WTC11 (cell line): Measurements from ENCODE around the gene MIDN. TPM values are rescaled to one million over a fixed set of nuclear protein-coding genes. Genes with fewer than 3 reads are reported as not detected.
A peak's percentile ranks its signal among the peaks of the same experiment; 100 is the strongest.

Source experiments
- ATAC-seq: fragments of 200-7000 bp; cut with Tn5 transposase; 2 replicates; pipeline ENCODE4 v1.10.0; 2021; ENCODE audit warnings: mild to moderate bottlenecking, moderate library complexity
- CTCF ChIA-PET: fragments of 300-600 bp; sonication (Branson Sonifier 250); formaldehyde crosslinking; loops from one replicate; lab custom pipeline; 2021; ENCODE audit warnings: antibody characterized with exemption; lab: Charles Lee
- POLR2A ChIA-PET: fragments of 350-600 bp; sonication (Branson Sonifier 250); formaldehyde crosslinking; loops from one replicate; lab custom pipeline; 2021; ENCODE audit warnings: antibody characterized with exemption; lab: Charles Lee
- DNase-seq: peaks from one replicate; pipeline ENCODE4 v3.0.0; 2021; ENCODE audit warnings: low spot score
- H3K27ac Mint-ChIP-seq: 2 replicates; pipeline ENCODE4 v1.8.0; 2021; ENCODE audit warnings: mixed read lengths
- H3K27me3 Mint-ChIP-seq: 2 replicates; pipeline ENCODE4 v1.8.0; 2021; ENCODE audit warnings: low read depth, mild to moderate bottlenecking, moderate library complexity, mixed read lengths
- H3K36me3 Mint-ChIP-seq: 2 replicates; pipeline ENCODE4 v1.8.0; 2021; ENCODE audit warnings: mixed read lengths
- H3K4me1 Mint-ChIP-seq: 2 replicates; pipeline ENCODE4 v1.8.0; 2022; ENCODE audit warnings: mixed read lengths
- H3K4me3 Mint-ChIP-seq: 2 replicates; pipeline ENCODE4 v1.8.0; 2021; ENCODE audit warnings: mild to moderate bottlenecking, moderate library complexity, mixed read lengths
- H3K9me3 Mint-ChIP-seq: 2 replicates; pipeline ENCODE4 v1.8.0; 2021; ENCODE audit warnings: mixed read lengths
- CREB1 ChIP-seq: sonication (generic); formaldehyde crosslinking; IDR thresholded peaks from 2 replicates; pipeline ENCODE4 v1.8.0; 2023; ENCODE audit warnings: mild to moderate bottlenecking, missing genetic modification reagents
- CREM ChIP-seq: sonication (generic); formaldehyde crosslinking; IDR thresholded peaks from 2 replicates; pipeline ENCODE4 v1.8.1; 2022; ENCODE audit warnings: mild to moderate bottlenecking, missing genetic modification reagents, moderate library complexity
- EMX1 ChIP-seq: fragments of 250-450 bp; sonication (Bioruptor Pico); IDR thresholded peaks from 2 replicates; pipeline ENCODE4 v1.8.0; 2021; ENCODE audit warnings: mild to moderate bottlenecking
- ESRRA ChIP-seq: sonication (generic); formaldehyde crosslinking; IDR thresholded peaks from 2 replicates; pipeline ENCODE4 v1.8.1; 2022; ENCODE audit warnings: mild to moderate bottlenecking, missing genetic modification reagents, borderline replicate concordance
- ETV6 ChIP-seq: sonication (generic); formaldehyde crosslinking; IDR thresholded peaks from 2 replicates; pipeline ENCODE4 v1.8.1; 2022; ENCODE audit warnings: mild to moderate bottlenecking, missing genetic modification reagents
- HMGA2 ChIP-seq: fragments of 250-450 bp; sonication (Bioruptor Pico); IDR thresholded peaks from 2 replicates; pipeline ENCODE4 v1.4.0; 2021; ENCODE audit warnings: mild to moderate bottlenecking, moderate library complexity
- NR1H2 ChIP-seq: sonication (generic); formaldehyde crosslinking; IDR thresholded peaks from 2 replicates; pipeline ENCODE4 v1.9.0; 2021; ENCODE audit warnings: mild to moderate bottlenecking, moderate library complexity, missing genetic modification reagents
- PRRX2 ChIP-seq: fragments of 250-450 bp; sonication (Bioruptor Pico); IDR thresholded peaks from 2 replicates; pipeline ENCODE4 v1.8.0; 2021; ENCODE audit warnings: mild to moderate bottlenecking
- RELA ChIP-seq: sonication (generic); formaldehyde crosslinking; IDR thresholded peaks from 2 replicates; pipeline ENCODE4 v1.8.1; 2022; ENCODE audit warnings: missing genetic modification reagents, mild to moderate bottlenecking, borderline replicate concordance
- ZNF396 ChIP-seq: fragments of 250-450 bp; sonication (Bioruptor Pico); IDR thresholded peaks from 2 replicates; pipeline ENCODE4 v1.8.0; 2021; ENCODE audit warnings: mild to moderate bottlenecking, moderate library complexity, borderline replicate concordance
- ZNF423 ChIP-seq: fragments of 250-450 bp; sonication (Bioruptor Pico); IDR thresholded peaks from 2 replicates; pipeline ENCODE4 v2.1.2; 2022; ENCODE audit warnings: mild to moderate bottlenecking, moderate library complexity
- total RNA-seq: library from RNA; stranded (reverse); gene quantifications from 3 replicates; pipeline ENCODE4 v1.2.3, GENCODE V29; 2021
- TF ChIP-seq, protein P1 (sequence below): fragments of 250-450 bp; sonication (Bioruptor Pico); IDR thresholded peaks from 2 replicates; pipeline ENCODE4 v1.8.0; 2021; ENCODE audit warnings: mild to moderate bottlenecking
- TF ChIP-seq, protein P2 (sequence below): sonication (generic); formaldehyde crosslinking; IDR thresholded peaks from 2 replicates; pipeline ENCODE4 v1.8.1; 2023; ENCODE audit warnings: mild to moderate bottlenecking, missing genetic modification reagents, borderline replicate concordance
- TF ChIP-seq, protein P3 (sequence below): sonication (generic); formaldehyde crosslinking; IDR thresholded peaks from 2 replicates; pipeline ENCODE4 v1.8.0; 2022; ENCODE audit warnings: mild to moderate bottlenecking, missing genetic modification reagents
- TF ChIP-seq, protein P4 (sequence below): fragments of 250-450 bp; sonication (Bioruptor Pico); IDR thresholded peaks from 2 replicates; pipeline ENCODE4 v2.1.2; 2022; ENCODE audit warnings: mild to moderate bottlenecking, moderate library complexity
- TF ChIP-seq, protein P5 (sequence below): fragments of 250-450 bp; sonication (Bioruptor Pico); IDR thresholded peaks from 2 replicates; pipeline ENCODE4 v1.9.0; 2021; ENCODE audit warnings: moderate library complexity, mild to moderate bottlenecking, inconsistent platforms, borderline replicate concordance
- TF ChIP-seq, protein P6 (sequence below): sonication (generic); formaldehyde crosslinking; IDR thresholded peaks from 2 replicates; pipeline ENCODE4 v1.8.0; 2023; ENCODE audit warnings: missing genetic modification reagents, mild to moderate bottlenecking, borderline replicate concordance
- TF ChIP-seq, protein P7 (sequence below): fragments of 200-600 bp; IDR thresholded peaks from 2 replicates; pipeline ENCODE4 v1.8.0; 2022; ENCODE audit warnings: antibody characterized with exemption

The MIDN gene
- total RNA-seq, 1 experiment from 2014 or later = 189 TPM

DNA sequence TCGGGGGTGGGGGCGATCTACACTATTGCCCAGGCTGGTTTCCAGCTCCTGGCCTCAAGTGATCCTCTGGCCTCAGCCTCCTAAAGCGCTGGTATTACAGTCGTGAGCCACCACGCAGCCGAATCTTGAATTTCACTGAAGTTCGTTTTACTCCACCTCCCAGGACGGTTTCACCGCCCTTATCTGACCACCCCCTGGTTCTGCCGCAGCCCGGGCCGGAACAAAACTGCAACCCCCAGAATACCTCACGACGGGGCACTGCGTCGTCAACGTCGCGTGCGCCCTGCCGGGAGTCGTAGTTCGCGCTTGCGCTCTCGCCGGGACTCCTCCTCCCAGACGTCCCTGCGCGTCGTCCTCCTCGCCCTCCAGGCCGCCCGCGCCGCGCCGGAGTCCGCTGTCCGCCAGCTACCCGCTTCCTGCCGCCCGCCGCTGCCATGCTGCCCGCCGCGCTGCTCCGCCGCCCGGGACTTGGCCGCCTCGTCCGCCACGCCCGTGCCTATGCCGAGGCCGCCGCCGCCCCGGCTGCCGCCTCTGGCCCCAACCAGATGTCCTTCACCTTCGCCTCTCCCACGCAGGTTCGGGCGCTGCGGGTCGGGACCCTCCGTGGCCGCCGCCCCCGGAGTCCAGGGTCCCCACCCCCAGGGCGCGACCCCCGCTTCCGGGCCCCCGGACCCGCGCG, 6.8 kb upstream of the MIDN start, which contains the start of gene ATP5F1D (continued):
- TF ChIP-seq ZNF396 (CRISPR knock-in tag) (no peak), ESRRA (CRISPR knock-in tag) (0 out of 2 replicates have a peak, but pooled peaks have one; percentile 45), CREM (CRISPR knock-in tag) (peak; percentile 71; the same call in 1 of the 2 replicates)
- TF ChIP-seq, protein P1, sequence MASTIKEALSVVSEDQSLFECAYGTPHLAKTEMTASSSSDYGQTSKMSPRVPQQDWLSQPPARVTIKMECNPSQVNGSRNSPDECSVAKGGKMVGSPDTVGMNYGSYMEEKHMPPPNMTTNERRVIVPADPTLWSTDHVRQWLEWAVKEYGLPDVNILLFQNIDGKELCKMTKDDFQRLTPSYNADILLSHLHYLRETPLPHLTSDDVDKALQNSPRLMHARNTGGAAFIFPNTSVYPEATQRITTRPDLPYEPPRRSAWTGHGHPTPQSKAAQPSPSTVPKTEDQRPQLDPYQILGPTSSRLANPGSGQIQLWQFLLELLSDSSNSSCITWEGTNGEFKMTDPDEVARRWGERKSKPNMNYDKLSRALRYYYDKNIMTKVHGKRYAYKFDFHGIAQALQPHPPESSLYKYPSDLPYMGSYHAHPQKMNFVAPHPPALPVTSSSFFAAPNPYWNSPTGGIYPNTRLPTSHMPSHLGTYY = no peak
- TF ChIP-seq, protein P2, sequence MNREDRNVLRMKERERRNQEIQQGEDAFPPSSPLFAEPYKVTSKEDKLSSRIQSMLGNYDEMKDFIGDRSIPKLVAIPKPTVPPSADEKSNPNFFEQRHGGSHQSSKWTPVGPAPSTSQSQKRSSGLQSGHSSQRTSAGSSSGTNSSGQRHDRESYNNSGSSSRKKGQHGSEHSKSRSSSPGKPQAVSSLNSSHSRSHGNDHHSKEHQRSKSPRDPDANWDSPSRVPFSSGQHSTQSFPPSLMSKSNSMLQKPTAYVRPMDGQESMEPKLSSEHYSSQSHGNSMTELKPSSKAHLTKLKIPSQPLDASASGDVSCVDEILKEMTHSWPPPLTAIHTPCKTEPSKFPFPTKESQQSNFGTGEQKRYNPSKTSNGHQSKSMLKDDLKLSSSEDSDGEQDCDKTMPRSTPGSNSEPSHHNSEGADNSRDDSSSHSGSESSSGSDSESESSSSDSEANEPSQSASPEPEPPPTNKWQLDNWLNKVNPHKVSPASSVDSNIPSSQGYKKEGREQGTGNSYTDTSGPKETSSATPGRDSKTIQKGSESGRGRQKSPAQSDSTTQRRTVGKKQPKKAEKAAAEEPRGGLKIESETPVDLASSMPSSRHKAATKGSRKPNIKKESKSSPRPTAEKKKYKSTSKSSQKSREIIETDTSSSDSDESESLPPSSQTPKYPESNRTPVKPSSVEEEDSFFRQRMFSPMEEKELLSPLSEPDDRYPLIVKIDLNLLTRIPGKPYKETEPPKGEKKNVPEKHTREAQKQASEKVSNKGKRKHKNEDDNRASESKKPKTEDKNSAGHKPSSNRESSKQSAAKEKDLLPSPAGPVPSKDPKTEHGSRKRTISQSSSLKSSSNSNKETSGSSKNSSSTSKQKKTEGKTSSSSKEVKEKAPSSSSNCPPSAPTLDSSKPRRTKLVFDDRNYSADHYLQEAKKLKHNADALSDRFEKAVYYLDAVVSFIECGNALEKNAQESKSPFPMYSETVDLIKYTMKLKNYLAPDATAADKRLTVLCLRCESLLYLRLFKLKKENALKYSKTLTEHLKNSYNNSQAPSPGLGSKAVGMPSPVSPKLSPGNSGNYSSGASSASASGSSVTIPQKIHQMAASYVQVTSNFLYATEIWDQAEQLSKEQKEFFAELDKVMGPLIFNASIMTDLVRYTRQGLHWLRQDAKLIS (CRISPR knock-in tag) = no peak

DNA sequence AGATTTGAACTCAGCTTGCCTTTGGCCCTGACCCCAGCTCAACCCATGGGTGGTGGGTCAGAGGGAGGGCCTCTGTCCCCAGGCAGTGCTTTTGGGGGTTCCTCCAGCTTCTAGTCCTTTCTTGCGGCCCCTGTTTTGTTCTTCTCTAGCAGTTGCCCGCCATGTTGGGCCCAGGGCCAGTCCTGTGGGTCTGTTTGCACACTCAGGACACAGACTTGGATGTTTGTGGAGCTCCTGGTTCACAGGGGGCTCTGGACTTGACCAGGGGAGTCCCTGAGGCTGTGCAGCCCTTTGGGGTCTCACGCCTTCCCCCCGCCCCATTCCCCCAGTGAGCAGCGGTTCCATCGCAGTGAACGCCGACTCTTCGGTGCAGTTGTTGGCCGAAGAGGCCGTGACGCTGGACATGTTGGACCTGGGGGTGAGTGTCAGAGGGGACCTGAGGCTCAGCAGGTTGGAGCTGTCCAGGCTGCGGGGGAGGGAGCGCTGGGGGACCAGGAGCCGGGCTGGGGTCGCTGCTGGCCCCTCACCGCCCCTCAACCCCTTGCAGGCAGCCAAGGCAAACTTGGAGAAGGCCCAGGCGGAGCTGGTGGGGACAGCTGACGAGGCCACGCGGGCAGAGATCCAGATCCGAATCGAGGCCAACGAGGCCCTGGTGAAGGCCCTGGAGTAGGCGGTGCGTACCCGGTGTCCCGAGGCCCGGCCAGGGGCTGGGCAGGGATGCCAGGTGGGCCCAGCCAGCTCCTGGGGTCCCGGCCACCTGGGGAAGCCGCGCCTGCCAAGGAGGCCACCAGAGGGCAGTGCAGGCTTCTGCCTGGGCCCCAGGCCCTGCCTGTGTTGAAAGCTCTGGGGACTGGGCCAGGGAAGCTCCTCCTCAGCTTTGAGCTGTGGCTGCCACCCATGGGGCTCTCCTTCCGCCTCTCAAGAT, 4.4 kb upstream of the MIDN start:
- H3K36me3 Mint-ChIP-seq = no peaks in the 10 kb centered on the region
- H3K9me3 Mint-ChIP-seq = no peaks in the 10 kb centered on the region
- H3K27ac Mint-ChIP-seq = peak overlapping the region; percentile 80; the same call in 1 of the 2 replicates
- ATAC-seq (peak; percentile 43), DNase-seq (peak; percentile 93)
- CTCF ChIA-PET = interaction anchor here (0.5 to 9.7 kb wide), 84 partner anchors 8 to 996 kb away, joined by 3 to 648 read pairs (median 4); partner anchors contain the start of genes ARHGAP45, CIRBP, FAM174C and NDUFS7
- POLR2A ChIA-PET = interaction anchor here (0.5 to 3.4 kb wide), 11 partner anchors 9 to 780 kb away, joined by 3 to 37 read pairs (median 4); partner anchors contain the start of gene CIRBP
- TF ChIP-seq CREB1 = no peak
- TF ChIP-seq, protein P3, sequence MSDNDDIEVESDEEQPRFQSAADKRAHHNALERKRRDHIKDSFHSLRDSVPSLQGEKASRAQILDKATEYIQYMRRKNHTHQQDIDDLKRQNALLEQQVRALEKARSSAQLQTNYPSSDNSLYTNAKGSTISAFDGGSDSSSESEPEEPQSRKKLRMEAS (CRISPR knock-in tag) = 0 out of 2 replicates have a peak, but pooled peaks have one; percentile 37
- TF ChIP-seq ZNF423 (CRISPR knock-in tag) = no peak; the same call in 1 of the 2 replicates
- TF ChIP-seq PRRX2 (CRISPR knock-in tag) = no peak
- TF ChIP-seq RELA (CRISPR knock-in tag) = 0 out of 2 replicates have a peak, but pooled peaks have one; percentile 34
- TF ChIP-seq, protein P4, sequence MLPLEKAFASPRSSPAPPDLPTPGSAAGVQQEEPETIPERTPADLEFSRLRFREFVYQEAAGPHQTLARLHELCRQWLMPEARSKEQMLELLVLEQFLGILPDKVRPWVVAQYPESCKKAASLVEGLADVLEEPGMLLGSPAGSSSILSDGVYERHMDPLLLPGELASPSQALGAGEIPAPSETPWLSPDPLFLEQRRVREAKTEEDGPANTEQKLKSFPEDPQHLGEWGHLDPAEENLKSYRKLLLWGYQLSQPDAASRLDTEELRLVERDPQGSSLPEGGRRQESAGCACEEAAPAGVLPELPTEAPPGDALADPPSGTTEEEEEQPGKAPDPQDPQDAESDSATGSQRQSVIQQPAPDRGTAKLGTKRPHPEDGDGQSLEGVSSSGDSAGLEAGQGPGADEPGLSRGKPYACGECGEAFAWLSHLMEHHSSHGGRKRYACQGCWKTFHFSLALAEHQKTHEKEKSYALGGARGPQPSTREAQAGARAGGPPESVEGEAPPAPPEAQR (CRISPR knock-in tag) = no peak
- TF ChIP-seq, protein P5, sequence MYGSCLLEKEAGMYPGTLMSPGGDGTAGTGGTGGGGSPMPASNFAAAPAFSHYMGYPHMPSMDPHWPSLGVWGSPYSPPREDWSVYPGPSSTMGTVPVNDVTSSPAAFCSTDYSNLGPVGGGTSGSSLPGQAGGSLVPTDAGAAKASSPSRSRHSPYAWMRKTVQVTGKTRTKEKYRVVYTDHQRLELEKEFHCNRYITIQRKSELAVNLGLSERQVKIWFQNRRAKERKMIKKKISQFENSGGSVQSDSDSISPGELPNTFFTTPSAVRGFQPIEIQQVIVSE (CRISPR knock-in tag) = no peak
- no peak for TF ChIP-seq ETV6 (CRISPR knock-in tag)
- no peak for TF ChIP-seq HMGA2 (CRISPR knock-in tag)
- TF ChIP-seq EMX1 (CRISPR knock-in tag) = no peak
- TF ChIP-seq, protein P6, sequence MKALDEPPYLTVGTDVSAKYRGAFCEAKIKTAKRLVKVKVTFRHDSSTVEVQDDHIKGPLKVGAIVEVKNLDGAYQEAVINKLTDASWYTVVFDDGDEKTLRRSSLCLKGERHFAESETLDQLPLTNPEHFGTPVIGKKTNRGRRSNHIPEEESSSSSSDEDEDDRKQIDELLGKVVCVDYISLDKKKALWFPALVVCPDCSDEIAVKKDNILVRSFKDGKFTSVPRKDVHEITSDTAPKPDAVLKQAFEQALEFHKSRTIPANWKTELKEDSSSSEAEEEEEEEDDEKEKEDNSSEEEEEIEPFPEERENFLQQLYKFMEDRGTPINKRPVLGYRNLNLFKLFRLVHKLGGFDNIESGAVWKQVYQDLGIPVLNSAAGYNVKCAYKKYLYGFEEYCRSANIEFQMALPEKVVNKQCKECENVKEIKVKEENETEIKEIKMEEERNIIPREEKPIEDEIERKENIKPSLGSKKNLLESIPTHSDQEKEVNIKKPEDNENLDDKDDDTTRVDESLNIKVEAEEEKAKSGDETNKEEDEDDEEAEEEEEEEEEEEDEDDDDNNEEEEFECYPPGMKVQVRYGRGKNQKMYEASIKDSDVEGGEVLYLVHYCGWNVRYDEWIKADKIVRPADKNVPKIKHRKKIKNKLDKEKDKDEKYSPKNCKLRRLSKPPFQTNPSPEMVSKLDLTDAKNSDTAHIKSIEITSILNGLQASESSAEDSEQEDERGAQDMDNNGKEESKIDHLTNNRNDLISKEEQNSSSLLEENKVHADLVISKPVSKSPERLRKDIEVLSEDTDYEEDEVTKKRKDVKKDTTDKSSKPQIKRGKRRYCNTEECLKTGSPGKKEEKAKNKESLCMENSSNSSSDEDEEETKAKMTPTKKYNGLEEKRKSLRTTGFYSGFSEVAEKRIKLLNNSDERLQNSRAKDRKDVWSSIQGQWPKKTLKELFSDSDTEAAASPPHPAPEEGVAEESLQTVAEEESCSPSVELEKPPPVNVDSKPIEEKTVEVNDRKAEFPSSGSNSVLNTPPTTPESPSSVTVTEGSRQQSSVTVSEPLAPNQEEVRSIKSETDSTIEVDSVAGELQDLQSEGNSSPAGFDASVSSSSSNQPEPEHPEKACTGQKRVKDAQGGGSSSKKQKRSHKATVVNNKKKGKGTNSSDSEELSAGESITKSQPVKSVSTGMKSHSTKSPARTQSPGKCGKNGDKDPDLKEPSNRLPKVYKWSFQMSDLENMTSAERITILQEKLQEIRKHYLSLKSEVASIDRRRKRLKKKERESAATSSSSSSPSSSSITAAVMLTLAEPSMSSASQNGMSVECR (CRISPR knock-in tag) = 0 out of 2 replicates have a peak, but pooled peaks have one; percentile 62
- no peak for TF ChIP-seq NR1H2 (CRISPR knock-in tag)
- TF ChIP-seq, protein P7, sequence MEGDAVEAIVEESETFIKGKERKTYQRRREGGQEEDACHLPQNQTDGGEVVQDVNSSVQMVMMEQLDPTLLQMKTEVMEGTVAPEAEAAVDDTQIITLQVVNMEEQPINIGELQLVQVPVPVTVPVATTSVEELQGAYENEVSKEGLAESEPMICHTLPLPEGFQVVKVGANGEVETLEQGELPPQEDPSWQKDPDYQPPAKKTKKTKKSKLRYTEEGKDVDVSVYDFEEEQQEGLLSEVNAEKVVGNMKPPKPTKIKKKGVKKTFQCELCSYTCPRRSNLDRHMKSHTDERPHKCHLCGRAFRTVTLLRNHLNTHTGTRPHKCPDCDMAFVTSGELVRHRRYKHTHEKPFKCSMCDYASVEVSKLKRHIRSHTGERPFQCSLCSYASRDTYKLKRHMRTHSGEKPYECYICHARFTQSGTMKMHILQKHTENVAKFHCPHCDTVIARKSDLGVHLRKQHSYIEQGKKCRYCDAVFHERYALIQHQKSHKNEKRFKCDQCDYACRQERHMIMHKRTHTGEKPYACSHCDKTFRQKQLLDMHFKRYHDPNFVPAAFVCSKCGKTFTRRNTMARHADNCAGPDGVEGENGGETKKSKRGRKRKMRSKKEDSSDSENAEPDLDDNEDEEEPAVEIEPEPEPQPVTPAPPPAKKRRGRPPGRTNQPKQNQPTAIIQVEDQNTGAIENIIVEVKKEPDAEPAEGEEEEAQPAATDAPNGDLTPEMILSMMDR = peak; percentile 74
- H3K27me3 Mint-ChIP-seq = peaks cover 4% of the 10 kb centered on the region; the same call in 1 of the 2 replicates
- peaks cover 18% of the 10 kb centered on the region for H3K4me1 Mint-ChIP-seq
- no peak overlapping the region for H3K4me3 Mint-ChIP-seq
